Panc1 (cell line): ENCODE measurements around the gene CCNI.

ENCODE experiments used
- POLR2AphosphoS5 ChIP-seq: IDR thresholded peaks from 2 replicates; pipeline ENCODE4 v1.6.1; 2012; ENCODE audit warnings: mild to moderate bottlenecking, low read depth, low read length, moderate library complexity
- REST ChIP-seq, 2 experiments: IDR thresholded peaks; 2 replicates each; pipeline ENCODE4 v1.6.1; 2011 to 2012; ENCODE audit warnings: low read depth in 2 of 2, control low read depth in 1 of 2, low read length in 1 of 2, mild to moderate bottlenecking in 1 of 2, moderate library complexity in 1 of 2; ENCODE audit not compliant: insufficient read depth in 1 of 2
- SIN3A ChIP-seq: IDR thresholded peaks from 2 replicates; pipeline ENCODE4 v1.6.1; 2012; ENCODE audit warnings: low read depth, mild to moderate bottlenecking, low read length, moderate library complexity, borderline replicate concordance; ENCODE audit not compliant: insufficient read depth
- TF ChIP-seq, protein P1 (sequence below): fragments of 450-650 bp; IDR thresholded peaks from 2 replicates; pipeline ENCODE4 v1.5.1; 2017; ENCODE audit warnings: mild to moderate bottlenecking

- TF ChIP-seq, protein P1, sequence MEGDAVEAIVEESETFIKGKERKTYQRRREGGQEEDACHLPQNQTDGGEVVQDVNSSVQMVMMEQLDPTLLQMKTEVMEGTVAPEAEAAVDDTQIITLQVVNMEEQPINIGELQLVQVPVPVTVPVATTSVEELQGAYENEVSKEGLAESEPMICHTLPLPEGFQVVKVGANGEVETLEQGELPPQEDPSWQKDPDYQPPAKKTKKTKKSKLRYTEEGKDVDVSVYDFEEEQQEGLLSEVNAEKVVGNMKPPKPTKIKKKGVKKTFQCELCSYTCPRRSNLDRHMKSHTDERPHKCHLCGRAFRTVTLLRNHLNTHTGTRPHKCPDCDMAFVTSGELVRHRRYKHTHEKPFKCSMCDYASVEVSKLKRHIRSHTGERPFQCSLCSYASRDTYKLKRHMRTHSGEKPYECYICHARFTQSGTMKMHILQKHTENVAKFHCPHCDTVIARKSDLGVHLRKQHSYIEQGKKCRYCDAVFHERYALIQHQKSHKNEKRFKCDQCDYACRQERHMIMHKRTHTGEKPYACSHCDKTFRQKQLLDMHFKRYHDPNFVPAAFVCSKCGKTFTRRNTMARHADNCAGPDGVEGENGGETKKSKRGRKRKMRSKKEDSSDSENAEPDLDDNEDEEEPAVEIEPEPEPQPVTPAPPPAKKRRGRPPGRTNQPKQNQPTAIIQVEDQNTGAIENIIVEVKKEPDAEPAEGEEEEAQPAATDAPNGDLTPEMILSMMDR: no peak
- TF ChIP-seq REST (IDR thresholded peaks at IDR 0.05; ENCODE audit: insufficient read depth in 1 of 2, low read depth in 2 of 2, low read length in 1 of 2): no peak
- no peak for TF ChIP-seq SIN3A
- TF ChIP-seq POLR2AphosphoS5: no peak
Measured at GRCh38 chr4:77050962-77051361, 24.8 kb downstream of the CCNI start.
